ENCODE measurements around the gene ACO2.
"Not testable (repeated sequence)": the region's sequence is repeated elsewhere in the genome, so short reads cannot be mapped to it uniquely, and the experiment has no call there.

ACO2 gene

GRCh38 chr22:41572305-41572704 is 103.4 kb downstream of the ACO2 start:
- DNase-seq (ENCODE audit: low spot score) = not testable (repeated sequence)

DNA sequence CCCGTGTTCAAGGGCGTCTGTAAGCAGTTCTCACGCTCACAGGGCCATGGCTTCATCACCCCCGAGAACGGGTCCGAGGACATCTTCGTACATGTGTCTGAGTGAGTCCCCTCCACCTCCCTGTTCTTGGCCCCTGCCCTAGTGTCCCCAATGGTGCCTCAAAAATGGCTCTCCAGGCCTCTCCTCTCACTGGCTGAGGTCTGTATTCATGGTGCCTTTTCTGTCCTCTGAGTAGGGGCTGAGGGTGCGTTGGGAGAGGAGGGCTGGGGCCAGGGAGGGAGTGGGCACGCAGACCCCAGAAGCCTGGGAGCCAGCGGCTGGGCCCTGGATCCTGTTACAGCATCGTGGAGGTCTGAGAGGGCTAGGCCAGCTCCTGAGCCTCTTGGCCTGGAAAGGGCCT is 104.8 kb downstream of the ACO2 start:
- DNase-seq (ENCODE audit: low spot score) = no peak

DNA sequence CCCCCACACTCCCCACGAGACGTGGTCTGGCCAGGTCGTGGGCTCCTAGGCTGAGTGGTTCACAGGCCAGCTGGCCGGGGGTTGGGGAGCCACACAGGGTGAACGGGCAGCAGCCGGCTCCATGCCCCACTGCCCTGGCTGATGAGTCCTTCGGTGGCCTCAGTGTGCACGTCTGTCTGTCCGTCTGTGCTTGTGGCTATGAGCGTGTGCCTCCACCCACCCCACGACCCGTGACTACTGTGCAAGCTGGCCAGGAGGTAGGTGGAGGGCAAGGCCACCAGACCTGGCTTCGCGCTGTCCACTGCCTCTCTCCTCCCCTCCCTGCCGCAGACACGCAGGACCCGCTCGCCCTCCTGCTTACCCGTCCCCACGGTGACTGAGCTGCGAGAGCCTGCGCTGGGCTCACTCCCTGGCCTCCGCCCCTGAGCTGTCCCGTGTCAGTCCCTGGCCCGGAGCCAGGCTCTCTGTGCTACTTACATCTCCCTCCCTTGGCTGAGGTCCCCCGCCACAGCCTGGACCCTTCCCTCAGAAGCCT is 106.0 kb downstream of the ACO2 start:
- DNase-seq (ENCODE audit: low spot score) = no peak

GRCh38 chr22:41575533-41575932 is 106.6 kb downstream of the ACO2 start:
- DNase-seq (ENCODE audit: low spot score) = no peak

DNA sequence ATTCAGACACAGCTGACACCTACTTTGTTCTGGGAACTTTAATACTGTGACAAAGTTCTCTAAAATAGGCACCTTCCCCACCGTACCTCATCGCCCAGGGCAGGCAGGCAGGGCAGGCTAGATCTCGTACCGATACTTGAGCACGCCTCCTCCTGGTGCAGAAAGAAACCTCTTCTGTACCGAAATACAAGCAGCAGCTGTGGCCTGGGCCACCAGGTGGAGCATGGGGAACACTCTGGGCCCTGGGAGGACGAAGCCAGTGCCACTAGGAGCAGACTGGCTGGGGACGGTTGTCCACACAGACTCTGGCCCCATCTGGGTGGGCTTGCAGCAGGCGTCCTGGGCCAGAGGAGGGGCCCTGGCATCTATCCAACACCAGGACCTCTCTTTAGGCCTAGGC is 108.0 kb downstream of the ACO2 start:
- DNase-seq (ENCODE audit: low spot score) = peak; percentile 81

- DNase-seq (ENCODE audit: low spot score) = no peak
These were observed 109.2 kb downstream of the ACO2 start for GRCh38 chr22:41578114-41578513.

All from ecto neural progenitor cell (in vitro differentiated cells).